Measurements from ENCODE around the gene CLSTN1. TPM values are rescaled to one million over a fixed set of nuclear protein-coding genes. Genes with fewer than 3 reads are reported as not detected.

Gene CLSTN1
- total RNA-seq, 1 donor from 2014 or later = 54.9 TPM

DNA sequence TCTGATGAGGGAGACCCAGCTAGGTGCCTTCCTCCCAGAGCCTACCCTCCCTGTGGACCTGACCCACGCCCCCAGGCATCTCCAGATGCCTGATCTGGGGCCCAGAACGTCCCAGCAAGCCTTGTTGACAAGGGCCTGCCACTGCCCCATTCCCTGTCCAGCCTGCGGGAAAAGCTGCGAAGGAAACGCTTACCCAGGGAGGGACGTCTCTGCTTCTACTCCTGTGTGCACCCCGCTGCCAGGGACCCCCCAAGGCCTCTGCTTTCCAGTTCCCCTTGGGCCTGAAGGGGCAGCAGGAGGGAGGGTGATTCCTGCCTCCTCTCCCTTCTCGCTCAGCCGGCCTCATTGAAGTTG is 11.6 kb upstream of the CLSTN1 start:
- no peak for DNase-seq
- intact Hi-C loops (cut with micrococcal nuclease) = no loop called here
- no peak for ATAC-seq

DNA sequence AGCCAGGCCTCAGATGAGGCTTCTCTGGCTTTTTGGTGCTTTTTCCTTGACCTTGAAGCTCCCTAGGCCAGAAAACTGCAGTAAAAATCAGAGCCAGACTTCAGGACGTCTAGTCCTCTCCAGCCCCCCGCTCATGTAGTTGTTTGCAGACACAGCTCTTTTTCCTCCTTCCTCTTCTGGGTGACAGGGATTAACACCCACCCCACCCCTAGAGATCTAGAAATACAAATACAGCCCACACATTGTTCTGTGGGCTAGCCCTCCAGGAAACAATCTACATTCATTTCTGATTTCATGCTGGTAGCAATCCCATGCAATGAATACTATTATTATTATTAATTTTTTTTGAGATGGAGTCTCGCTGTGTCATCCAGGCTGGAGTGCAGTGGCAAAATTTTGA is 9.9 kb upstream of the CLSTN1 start:
- ATAC-seq = no peak
- intact Hi-C loops (cut with micrococcal nuclease) = no loop called here

DNA sequence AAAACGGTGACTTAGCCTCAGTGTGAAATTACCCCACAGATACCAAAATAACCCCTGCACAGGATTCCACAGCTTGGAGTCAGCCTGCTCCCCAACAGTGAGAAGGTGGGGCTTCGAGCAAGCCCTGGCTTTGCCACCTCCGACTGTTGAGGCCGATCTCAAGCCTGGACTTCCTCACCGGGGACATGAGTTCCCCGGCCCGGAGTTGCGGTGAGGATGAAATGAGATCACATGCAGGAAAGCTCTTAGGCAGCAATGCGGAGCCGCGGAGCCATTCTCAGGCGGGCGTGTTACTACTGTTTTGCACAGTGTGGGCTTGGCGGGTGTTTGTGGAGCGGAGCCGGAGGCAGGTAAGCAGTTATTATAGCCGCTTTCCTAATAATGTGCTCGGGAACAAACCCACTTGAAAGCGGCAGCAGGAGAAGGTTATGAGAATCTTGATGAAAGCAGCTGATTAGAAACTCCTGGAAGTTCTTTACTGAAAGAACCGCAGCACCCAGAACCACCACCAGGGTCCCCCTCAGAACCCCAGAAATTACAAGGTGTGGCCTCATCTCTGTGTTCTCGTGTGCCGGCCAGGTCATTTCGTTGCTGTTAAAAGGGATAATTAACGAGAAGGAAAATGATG is 3.9 kb upstream of the CLSTN1 start:
- DNase-seq = no peak
- intact Hi-C loops (cut with micrococcal nuclease) = no loop called here
- ATAC-seq = no peak

More for the DNA sequence above, 9.9 kb upstream of the CLSTN1 start:
- DNase-seq = no peak

DNA sequence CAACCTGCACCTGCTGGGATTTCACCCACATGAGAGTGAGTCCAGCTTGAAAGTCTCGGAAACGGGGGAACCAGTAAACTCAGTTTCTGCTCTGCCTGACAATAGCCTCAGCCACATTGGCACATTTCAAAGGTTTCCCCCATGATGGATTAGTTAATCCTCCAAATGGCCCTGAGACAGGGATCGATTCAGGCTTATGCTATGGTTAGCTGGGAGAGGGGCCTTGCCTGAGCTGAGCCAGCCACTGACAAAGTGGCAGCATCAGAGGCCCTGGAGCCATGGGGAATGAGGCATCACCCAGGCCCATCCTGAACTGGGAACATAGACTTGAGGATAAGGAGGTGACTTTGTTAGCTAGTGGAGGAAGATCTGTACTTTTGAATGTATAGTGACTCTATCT is 2.9 kb upstream of the CLSTN1 start:
- intact Hi-C loops (cut with micrococcal nuclease) = no loop called here
- no peak for DNase-seq
- no peak for ATAC-seq

DNA sequence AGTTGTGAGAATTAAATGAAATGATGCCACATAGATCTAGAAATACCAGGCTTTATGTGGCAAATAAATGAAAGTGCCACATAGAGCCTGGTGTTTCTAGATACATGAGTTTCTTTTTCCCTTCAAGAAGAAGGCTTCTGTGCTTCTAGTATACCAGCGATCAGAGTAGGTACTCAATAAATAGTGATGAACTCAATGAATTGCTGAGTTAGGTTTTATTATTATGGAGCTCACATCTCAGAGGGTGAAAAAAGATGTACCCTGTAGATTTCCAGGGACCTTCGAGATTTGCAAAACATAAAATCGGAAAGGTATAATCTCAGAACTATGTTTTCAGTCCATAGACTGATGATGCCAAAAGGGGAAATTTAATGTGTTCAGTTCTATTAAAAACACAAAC is 2.3 kb upstream of the CLSTN1 start:
- ATAC-seq (no peak), DNase-seq (no peak)
- intact Hi-C loops (cut with micrococcal nuclease) = no loop called here

DNA sequence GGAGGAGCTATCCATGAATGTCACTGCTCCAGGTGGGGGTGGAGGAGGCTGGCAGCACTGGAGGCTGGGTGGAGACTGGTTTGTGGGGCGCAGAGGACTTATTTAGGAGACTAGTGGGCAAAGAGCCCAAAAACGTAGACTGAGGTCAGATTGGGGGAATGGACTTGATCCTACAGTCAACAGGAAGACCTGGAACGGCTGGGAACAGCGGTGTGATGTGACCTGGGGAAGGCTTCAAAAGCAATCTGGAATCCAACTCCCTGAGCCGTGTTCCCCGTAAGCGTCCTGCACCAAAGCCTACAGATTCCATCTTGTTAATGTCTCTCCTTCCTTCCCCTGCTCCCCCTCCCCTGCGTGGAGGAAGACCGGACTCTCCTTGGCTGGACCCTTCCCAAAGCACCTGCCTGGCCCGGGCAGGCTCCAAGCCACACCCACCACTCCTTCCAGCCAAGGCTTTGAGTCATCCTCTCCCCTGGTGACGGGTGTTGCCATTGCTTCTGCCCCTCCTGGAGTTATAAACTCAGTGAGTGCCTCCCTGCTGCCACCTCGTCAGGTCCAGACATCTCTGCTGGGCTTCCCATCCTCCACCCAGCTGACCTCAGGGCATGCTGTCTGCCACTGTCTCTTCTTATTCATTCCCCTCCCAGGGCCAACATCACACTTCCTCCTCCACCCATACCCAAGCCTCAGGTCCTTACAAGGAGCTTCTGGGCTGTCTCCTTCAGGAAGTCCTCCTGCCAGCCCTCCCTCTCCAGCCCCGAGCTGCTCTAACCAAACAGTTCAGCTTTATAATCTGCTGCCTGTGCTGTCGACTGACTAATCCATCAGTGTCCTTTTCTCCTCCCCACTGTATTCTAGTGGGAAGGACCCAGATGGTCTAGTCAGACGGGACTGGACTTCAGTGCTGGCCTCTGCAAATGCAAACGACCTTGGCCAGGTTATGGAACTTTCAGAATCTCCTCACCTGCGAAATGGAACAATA is 1.6 kb upstream of the CLSTN1 start:
- peak; percentile 60 for DNase-seq
- intact Hi-C loops (cut with micrococcal nuclease) = no loop called here
- peak; percentile 61 for ATAC-seq

DNA sequence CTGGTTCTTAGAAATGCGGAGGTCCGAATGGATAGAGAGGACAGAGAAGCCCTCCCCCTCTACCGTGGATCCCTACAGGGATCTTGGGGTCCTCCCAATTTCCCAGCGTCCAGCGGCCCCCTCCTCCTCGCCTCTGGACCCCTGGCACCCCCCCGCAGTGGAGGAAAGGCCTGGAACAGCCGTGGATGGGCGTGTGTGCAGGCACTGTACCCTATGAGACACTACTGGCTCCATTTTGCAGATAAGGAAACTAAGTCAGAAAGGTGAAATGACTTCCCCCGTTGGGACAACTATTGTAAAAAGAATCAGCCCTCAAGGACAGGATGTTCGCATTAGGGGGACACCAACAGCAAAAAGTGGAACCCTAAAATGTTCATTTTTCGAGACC is 931 bp upstream of the CLSTN1 start:
- no peak for ATAC-seq
- intact Hi-C loops (cut with micrococcal nuclease) = no loop called here

DNA sequence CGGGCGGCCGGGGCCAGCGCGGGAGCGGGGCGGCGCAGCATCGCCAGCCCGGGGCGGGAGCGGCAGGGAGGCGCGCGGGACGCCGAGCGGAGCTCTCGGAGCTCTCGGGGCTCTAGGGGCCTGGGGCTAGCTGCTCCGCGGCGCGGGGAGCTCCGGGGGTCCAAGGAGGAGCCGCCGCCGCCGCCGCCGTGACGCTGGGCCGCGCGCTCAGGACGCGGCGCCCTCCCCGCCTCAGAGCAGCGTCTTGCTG is 147 bp downstream of the CLSTN1 start:
- peak; percentile 46 for ATAC-seq
- intact Hi-C loops (cut with micrococcal nuclease) = no loop called here
- no peak for DNase-seq

More for the DNA sequence above, 931 bp upstream of the CLSTN1 start:
- no peak for DNase-seq

DNA sequence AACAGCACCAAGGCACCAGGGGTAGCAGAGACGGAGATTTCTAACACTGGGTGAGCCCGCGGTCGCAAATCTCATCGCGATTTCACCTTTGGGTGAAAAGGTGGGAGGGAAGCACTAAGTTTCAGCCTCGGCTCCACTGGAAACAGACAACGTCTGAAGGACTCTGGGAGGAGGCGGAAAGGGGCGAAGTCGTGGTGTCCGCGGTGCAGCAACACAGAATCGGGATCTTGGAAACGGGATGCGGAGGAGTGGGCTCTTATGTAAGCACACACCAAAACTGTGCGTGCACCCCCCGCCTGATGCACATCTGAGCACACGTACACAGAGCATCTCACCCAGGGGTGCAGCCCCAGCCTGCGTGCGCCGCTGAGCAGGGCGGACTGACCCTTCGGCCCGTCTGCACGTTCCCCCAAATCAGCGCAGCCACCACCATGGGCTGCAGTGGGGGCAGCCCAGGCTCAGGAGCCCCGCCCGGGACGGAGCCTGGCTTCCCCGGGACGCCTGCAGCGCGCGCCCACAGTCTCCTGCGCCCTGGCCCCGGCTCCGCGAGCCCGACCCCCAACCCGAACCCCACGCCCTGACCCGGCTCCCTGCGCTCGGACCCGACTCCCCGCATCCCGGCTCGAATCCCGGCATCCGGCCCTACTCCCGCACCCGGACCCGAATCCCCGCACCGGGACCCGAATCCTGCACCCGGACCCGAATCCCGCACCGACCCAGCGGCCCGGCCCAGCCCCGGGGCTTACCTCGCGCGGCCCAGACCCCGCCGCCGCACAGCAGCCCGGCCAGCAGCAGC is 670 bp downstream of the CLSTN1 start:
- DNase-seq (peak; percentile 51), ATAC-seq (peak; percentile 14)
- intact Hi-C loops (cut with micrococcal nuclease) = no loop called here

DNA sequence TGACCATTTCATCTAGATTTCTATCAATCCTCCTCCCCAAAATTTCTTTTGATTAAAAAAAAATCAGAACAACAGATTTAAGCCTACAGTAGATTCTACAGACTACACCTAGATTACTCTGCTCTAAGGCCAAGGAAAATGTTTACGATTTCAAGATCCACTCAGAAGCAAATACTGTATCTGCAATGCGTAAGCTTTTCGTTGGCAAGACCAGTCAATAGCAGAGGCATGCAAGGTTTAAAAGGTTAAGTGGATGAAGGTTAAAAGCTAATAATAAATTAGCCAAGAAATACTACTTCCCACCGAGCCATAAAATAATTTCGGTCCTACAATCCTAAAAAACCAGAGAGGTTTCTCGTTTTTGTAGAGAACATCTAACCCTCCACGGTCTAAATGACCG is 1.3 kb downstream of the CLSTN1 start:
- ATAC-seq = no peak
- DNase-seq = no peak
- intact Hi-C loops (cut with micrococcal nuclease) = no loop called here

DNA sequence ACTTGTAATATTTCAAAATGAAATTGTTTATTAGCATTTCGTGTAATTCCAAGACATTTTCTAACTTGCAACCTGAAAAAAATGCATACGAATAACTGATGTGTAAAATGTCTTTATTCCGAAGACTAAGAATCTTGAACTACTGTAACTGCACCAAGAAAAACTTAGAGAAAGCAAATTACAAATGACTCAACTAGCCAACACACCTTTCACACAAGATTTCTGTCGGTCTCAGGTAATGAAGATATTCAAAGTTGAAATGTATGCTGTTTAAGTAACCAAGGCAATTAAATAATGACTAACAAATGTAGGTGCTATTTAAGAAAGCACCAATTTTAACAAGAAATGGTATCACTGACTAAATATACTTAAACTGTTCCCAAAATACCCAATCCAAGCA is 2.1 kb downstream of the CLSTN1 start:
- intact Hi-C loops (cut with micrococcal nuclease) = no loop called here
- DNase-seq = no peak
- no peak for ATAC-seq

DNA sequence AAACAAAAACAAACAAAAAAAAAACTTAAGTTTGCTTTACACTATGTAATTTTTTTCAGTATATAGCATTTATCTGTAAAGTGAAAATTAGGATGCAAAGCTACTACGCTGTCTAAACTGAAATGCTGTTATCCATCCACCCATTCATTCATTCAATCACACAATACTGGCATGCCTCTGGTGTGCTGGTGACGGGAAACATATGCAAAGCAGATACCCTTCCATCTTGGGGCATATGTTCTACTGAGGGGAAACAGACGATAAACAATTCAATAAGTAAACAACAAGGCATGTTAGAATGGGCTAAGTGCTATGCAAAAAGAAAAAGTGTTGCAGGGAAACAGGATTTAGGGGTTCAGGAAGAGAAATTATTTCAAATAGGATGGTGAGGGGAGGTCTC is 3.2 kb downstream of the CLSTN1 start:
- no peak for DNase-seq
- intact Hi-C loops (cut with micrococcal nuclease) = no loop called here
- ATAC-seq = no peak

DNA sequence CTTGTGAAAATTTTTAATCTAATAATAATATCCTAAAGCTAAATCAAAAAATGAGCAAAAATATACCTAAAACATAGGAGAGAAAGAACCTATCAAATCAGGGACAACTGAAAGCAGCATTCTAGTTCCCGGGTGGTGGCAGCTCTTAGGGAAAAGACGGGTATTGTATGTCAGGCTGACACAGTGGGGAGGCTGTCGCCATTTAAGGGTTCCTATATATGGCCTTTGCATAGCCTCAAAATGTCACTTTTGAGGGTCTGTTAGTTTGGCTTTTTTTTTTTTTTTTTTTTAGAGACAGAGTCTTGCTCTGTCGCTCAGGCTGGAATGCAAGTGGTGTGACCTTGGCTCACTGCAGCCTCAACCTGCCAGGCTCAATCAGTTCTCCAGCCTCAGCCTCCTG is 6.0 kb downstream of the CLSTN1 start:
- DNase-seq (no peak), ATAC-seq (no peak)
- intact Hi-C loops (cut with micrococcal nuclease) = no loop called here

DNA sequence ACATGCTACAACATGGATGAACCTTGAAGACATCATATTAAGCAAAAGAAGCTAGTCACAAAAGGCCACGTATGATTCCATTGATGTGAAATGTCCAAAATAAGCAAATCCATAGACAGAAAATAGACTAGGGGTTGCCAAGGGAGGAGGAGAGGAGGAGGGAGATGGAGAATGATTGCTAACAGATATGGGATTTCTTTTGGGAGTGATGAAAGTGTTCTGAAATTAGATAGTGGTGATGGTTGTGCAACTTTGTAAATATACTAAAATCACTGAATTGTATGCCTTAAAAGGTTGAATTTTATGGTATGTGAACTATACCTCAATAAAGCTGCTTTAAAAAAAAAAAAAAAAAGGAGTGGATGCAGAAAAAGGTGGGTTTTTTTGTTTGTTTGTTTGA is 7.6 kb downstream of the CLSTN1 start:
- DNase-seq = no peak
- no peak for ATAC-seq
- intact Hi-C loops (cut with micrococcal nuclease) = no loop called here

DNA sequence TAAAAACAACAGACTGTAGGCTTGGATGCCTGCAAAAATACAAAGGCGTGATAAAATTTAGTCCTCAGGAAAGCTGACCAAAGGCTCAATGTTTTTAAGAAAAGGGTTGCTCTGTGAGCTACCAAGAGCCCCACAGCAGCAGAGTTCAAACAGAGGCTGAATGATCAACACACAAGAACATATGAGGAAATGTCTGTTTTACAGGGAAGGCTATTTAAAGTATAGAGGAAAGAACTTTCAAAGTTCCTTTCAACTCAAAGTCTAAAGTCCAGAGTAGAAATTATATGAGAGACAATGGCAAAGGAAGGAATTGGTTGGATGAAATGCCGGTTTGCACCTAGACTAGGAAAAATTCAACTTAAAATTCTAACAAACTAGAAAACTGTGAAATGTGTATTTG is 8.6 kb downstream of the CLSTN1 start:
- DNase-seq = no peak
- intact Hi-C loops (cut with micrococcal nuclease) = no loop called here
- no peak for ATAC-seq

DNA sequence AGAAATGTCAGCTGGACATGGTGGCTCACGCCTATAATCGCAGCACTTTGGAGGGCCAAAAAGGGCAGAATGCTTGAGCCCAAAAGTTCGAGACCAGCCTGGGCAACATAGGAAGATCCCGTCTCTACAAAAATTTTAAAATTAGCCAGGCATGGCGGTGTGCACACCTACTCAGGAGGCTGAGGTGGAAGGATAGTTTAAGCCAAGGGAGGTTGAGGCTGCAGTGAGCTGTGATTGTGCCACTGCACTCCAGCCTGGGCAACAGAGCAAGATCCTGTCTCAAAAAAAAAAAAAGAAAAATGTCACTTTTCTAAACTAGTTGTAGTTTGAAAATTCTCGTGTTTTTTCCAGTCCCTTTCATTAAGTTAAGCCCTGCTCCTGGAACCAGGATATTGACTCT is 9.1 kb downstream of the CLSTN1 start:
- intact Hi-C loops (cut with micrococcal nuclease) = no loop called here
- ATAC-seq (no peak), DNase-seq (no peak)

DNA sequence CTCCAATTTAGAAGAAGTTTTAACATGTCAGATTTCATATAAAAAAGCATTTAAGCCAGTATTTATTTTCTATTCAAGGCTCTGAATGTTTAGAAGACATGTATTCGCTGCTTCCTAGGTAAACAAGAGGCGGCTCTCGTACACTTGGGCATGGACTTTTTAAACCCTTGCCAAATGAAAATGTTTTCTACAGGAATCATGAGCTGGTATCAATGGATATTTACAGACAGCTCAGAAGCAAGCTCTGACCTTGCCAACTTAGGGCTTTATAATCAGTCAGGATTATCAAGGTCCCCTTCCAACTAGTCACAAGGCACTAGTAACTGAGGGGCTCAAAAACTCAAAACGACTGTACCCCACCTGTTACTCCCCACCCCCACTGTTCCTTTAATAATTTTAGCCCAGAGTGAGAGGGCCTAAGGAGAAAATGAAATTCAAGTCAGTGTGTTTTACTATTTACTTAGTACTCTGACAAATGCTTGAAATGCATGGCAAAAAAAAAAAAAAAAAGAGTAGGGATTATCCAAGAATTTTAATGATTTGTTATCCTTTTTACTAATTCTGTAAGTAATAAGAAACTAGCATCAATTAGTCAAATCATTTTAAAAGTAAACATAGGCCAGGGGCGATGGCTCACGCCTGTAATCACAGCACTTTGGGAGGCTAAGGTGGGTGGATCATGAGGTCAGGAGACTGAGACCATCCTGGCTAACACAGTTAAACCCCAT is 12.4 kb downstream of the CLSTN1 start:
- DNase-seq (no peak), ATAC-seq (peak; percentile 23)
- intact Hi-C loops (cut with micrococcal nuclease) = no loop called here

DNA sequence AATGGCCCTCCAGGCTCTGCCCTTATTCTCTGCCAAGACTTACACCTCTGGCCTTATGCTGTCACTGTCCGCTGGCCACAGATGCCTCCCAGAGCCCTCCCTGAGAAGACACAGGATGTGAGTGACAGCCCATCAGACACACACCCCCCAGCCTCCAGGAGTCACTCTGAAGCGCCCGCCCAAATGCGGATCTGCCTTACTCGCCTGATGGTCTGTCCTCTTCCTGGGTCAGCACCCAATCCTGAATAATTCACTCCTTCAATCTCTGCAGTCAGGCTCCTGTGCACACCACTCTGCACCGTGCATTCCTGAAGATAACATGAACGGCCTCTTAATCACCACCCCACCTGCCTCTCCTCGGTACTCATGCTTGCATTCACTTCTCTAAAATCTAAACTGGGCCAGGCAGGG is 14.7 kb downstream of the CLSTN1 start:
- DNase-seq = no peak
- peak; percentile 22 for ATAC-seq
- intact Hi-C loops (cut with micrococcal nuclease) = no loop called here

DNA sequence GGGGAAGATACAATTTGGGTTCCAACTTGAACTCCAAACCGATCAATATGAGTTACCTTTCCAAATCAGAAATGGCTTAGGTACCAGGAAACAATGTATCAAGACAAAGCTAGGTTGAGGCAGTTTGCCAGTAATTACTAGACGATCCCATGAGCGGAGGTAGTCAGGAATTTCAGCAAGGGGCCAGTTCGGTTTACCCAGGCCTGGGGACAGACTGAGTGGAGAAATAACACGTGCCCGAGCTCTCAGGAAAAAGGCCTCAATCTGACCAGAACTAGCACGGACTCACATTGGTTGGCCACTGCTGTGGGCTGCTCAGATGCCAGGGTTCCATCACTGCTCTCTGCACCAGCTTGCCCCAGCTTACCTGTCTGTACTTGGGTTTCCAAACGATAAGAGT is 15.3 kb downstream of the CLSTN1 start:
- no peak for ATAC-seq
- no peak for DNase-seq
- intact Hi-C loops (cut with micrococcal nuclease) = no loop called here

DNA sequence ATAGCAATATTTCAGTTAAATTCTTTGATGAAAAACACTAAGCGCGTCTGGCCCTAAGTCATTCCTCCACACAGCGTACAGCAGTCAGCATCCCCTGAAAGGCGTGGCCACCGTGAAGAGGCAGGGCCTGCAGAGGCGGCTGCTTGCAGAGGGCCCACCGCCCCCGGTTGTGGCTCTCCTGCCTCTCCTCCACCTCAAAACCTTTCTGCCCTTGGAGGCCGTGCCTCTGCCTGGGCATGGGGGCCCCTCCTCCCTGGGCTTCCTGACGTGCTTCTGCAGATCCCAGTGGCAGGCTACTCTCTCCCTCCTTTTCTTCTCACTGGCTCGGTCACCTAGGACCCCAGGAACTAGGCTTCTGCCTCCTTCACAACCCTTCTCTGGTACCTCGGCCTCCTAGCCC is 16.2 kb downstream of the CLSTN1 start:
- no peak for DNase-seq

More for the DNA sequence above, 16.2 kb downstream of the CLSTN1 start:
- intact Hi-C loops (cut with micrococcal nuclease) = no loop called here
- no peak for ATAC-seq

Data from left ventricle myocardium superior (tissue), 1 donor.